ENCODE results near the gene CMYA5. TPM values are rescaled to one million over a fixed set of nuclear protein-coding genes. Genes with fewer than 3 reads are reported as not detected.

CMYA5 gene
- total and polyA plus RNA-seq, 2 experiments from 2014 or later: 19.8 to 87.2 TPM

DNA sequence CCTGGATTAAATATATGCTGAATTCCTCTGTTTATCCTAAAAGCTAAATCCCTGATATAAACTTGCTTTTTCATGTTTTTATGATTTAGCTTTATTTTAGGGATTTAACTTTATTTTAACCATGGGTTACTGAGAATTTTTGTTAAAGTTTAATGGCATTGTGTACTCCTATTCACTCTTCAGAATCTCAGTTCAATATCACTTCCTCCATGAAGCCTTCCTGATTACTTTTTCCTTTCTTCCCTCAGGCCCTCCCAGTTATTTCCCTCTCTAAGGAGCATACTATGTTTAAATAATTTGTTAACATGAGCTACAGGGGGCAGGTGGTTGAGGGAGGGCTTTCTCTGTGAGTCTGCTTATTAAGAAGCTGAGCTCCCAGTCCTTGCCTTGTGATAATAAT lies 151.5 kb downstream of the CMYA5 start:
- Histone ChIP-seq H3K27ac (no peak overlapping the region), H3K4me3 (no peak overlapping the region), H3K27me3 (no peaks in the 10 kb centered on the region), H3K9me3 (ENCODE audit: low read depth) (no peaks in the 10 kb centered on the region), H3K36me3 (no peaks in the 10 kb centered on the region), H3K4me1 (ENCODE audit: low read depth) (no peaks in the 10 kb centered on the region)
- DNase-seq (ENCODE audit: low read depth in 1 of 2, low spot score in 1 of 2): no peak
- TF ChIP-seq, protein P1, sequence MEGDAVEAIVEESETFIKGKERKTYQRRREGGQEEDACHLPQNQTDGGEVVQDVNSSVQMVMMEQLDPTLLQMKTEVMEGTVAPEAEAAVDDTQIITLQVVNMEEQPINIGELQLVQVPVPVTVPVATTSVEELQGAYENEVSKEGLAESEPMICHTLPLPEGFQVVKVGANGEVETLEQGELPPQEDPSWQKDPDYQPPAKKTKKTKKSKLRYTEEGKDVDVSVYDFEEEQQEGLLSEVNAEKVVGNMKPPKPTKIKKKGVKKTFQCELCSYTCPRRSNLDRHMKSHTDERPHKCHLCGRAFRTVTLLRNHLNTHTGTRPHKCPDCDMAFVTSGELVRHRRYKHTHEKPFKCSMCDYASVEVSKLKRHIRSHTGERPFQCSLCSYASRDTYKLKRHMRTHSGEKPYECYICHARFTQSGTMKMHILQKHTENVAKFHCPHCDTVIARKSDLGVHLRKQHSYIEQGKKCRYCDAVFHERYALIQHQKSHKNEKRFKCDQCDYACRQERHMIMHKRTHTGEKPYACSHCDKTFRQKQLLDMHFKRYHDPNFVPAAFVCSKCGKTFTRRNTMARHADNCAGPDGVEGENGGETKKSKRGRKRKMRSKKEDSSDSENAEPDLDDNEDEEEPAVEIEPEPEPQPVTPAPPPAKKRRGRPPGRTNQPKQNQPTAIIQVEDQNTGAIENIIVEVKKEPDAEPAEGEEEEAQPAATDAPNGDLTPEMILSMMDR (IDR thresholded peaks at IDR 0.05; ENCODE audit: low read depth, low read length): no peak

DNA sequence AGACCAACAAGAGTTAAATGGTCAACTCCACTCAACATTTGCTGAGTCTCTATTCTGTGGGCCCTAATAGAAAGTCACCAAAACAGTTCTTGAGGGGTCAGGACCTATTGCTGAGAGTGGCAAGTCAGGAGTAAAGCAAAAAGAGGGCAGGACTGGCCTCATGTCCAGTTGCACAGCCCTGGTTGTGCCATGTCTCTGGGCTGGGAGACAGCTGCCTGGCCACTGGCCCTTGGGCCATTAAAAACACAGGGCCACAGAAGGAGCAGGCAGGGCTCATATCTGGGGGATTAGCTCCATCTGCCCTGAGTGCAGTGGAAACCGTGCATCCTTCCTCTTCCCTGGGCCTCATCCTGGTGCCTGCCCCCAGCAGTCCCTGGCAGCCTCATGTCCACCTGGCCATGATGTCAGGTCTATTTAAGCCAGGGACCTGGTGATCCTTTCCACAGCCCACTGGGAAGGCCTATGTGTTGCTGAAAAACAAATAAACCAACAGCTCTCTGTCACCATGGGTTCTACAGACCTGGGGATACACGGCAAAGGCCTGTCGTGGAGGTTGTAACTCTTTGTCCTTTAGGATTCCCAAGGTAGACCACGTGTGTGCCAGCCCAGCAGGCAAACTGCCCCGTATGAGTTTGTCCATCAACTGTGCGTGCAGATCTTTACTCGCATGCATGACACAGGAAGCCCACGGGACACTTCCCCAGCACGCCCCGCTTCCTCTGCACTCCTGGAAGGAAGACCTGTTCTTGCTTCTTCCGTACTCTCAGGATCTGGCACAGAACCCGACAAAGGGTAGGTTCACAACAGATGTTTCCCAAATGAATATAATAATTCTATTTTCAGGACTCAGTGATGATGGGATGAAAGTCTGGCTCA lies 152.6 kb downstream of the CMYA5 start:
- TF ChIP-seq, protein P1 (IDR thresholded peaks at IDR 0.05; ENCODE audit: low read depth, low read length): no peak

DNA sequence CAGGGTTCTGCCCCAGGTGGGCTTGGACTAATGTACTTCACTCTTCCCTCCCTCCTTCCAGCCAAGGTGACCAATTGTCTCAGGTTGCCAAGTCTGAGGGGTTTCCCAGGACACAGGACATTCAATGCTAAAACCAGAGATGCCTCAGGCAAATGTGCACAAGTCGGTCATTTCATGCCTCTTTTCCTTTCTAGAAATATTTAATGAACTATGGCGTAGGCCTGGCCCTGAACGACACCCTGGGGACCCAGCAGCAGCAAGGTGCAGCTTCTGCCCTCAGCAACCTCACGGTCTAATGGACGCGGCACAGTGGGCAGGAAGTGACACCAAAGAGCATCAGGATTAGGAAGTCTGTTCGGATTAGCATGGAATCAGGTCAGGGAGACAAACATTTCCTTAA lies 153.4 kb downstream of the CMYA5 start:
- Histone ChIP-seq H3K27ac (no peak overlapping the region), H3K4me3 (no peak overlapping the region), H3K4me1 (ENCODE audit: low read depth) (no peaks in the 10 kb centered on the region), H3K36me3 (no peaks in the 10 kb centered on the region), H3K9me3 (ENCODE audit: low read depth) (no peaks in the 10 kb centered on the region), H3K27me3 (no peaks in the 10 kb centered on the region)
- no peak for DNase-seq (ENCODE audit: low read depth in 1 of 2, low spot score in 1 of 2)
- TF ChIP-seq, protein P1 (IDR thresholded peaks at IDR 0.05; ENCODE audit: low read depth, low read length): no peak

More for the DNA sequence above, 152.6 kb downstream of the CMYA5 start:
- Histone ChIP-seq H3K9me3 (ENCODE audit: low read depth) (no peaks in the 10 kb centered on the region), H3K27ac (no peak overlapping the region), H3K4me1 (ENCODE audit: low read depth) (no peaks in the 10 kb centered on the region), H3K27me3 (no peaks in the 10 kb centered on the region), H3K4me3 (no peak overlapping the region), H3K36me3 (no peaks in the 10 kb centered on the region)
- no peak for DNase-seq (ENCODE audit: low read depth in 1 of 2, low spot score in 1 of 2)

DNA sequence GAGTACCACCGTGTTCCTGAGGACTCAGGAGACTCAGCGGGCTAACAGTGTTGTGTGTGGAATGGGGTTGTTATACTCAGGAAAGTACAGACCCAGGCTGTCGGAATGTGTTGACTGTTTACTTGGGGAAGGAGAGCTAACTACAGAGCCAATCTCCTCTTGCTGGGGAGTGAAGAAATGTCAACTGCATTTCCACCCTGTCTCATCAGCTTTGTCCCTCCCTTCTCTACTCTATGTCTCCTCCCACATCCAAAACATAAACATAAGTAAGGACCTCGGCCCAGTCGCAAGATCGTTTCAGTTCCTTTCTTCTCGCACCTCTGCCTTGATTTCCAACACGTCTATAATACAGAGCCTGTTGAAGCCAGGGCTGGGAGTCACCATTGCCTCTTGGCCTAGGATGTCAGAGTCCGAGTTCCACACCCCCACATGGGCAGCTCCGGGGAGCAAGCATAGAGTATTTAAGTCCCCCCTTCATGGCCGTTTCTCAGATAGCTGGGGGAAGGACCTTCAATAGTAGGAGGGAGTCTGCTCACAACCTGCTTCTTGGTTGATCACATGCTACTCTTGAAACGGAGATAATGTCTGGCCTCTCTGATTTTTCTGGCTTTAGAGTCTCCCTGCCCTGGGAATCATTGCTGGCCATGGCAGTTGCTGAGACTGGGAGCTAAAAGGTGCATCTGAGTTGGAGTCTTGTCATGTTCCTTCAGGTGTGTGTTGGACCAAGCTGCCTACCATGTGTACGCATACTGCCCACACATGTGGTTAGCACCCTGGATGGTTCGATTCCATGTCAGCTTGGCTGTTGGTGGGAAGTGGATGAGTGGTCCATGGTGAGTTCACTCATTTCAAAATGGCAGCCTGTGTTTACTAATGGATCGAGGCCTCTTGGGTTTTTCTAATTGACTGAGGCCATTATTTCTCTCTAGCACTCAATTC lies 154.1 kb downstream of the CMYA5 start:
- no peak for DNase-seq (ENCODE audit: low read depth in 1 of 2, low spot score in 1 of 2)
- Histone ChIP-seq H3K36me3 (no peaks in the 10 kb centered on the region), H3K4me1 (ENCODE audit: low read depth) (no peaks in the 10 kb centered on the region), H3K9me3 (ENCODE audit: low read depth) (no peaks in the 10 kb centered on the region), H3K27me3 (no peaks in the 10 kb centered on the region), H3K27ac (no peak overlapping the region), H3K4me3 (no peak overlapping the region)
- TF ChIP-seq, protein P1 (IDR thresholded peaks at IDR 0.05; ENCODE audit: low read depth, low read length): no peak

DNA sequence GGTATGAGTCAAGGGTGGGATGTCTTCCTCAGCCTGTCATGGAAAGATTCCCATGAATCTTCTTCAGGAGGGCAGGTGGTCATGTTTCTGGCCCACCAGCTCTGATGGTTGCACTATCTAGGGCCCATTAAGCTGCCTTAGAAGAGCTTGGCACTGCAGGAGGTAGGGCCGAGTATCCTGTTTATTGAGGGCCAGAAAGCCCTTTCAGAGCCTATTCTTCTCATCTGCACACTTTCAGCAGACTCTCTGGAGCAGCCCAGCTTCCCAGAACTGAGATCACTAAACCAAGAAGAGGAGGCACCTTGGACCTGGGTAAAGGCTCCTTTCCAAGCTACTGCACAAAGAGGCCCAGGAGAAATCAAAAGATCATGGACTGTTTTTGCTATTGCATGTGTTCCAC lies 154.9 kb downstream of the CMYA5 start:
- no peaks in the 10 kb centered on the region for H3K27me3 ChIP-seq
- no peak overlapping the region for H3K27ac ChIP-seq
- no peak overlapping the region for H3K4me3 ChIP-seq
- no peaks in the 10 kb centered on the region for H3K36me3 ChIP-seq
- TF ChIP-seq, protein P1 (IDR thresholded peaks at IDR 0.05; ENCODE audit: low read depth, low read length): no peak
- H3K4me1 ChIP-seq (ENCODE audit: low read depth): no peaks in the 10 kb centered on the region
- no peak for DNase-seq (ENCODE audit: low read depth in 1 of 2, low spot score in 1 of 2)
- no peaks in the 10 kb centered on the region for H3K9me3 ChIP-seq (ENCODE audit: low read depth)
